ENCODE measurements around the gene C19orf47. TPM values are rescaled to one million over a fixed set of nuclear protein-coding genes. Genes with fewer than 3 reads are reported as not detected.

The C19orf47 gene
- total RNA-seq, 4 donors from 2014 or later: 178 to 287 (median 219) TPM

- ATAC-seq: no peak
- TF ChIP-seq POLR2A (IDR thresholded peaks at IDR 0.05) (no peak), CTCF (IDR thresholded peaks at IDR 0.05 in 4 of 5, conservative IDR thresholded peaks at IDR 0.05 in 1 of 5) (no peak)
- in situ Hi-C loops (cut with MboI; ENCODE audit: low sequenced_read_pairs in 4 of 4): loop anchor here in 1 of 4 donors (25.0 kb wide), 1 partner anchor 1379 kb away; the partner anchor contains the start of gene CEACAM6
Measured at GRCh38 chr19:40383668-40384248, 35.6 kb upstream of the C19orf47 start.

GRCh38 chr19:40381321-40381720 is 33.1 kb upstream of the C19orf47 start:
- ATAC-seq (no peak), DNase-seq (no peak)
- no peaks in the 10 kb centered on the region for H3K4me1 ChIP-seq
- H3K36me3 ChIP-seq: peaks cover 0 to 23% of the 10 kb centered on the region in 2 donors
- intact Hi-C loops (cut with DNase I; ENCODE audit: low total_unique reads) (no loop called here), in situ Hi-C loops (cut with MboI; ENCODE audit: low sequenced_read_pairs in 4 of 4) (loop anchor here in 1 of 4 donors (25.0 kb wide), 1 partner anchor 1381 kb away; the partner anchor contains the start of gene CEACAM6)
- H3K27me3 ChIP-seq: no peaks in the 10 kb centered on the region
- H3K27ac ChIP-seq: no peak overlapping the region
- no peaks in the 10 kb centered on the region for H3K9me3 ChIP-seq
- no peak overlapping the region for H3K4me3 ChIP-seq
- no peak for TF ChIP-seq CTCF (IDR thresholded peaks at IDR 0.05 in 4 of 5, conservative IDR thresholded peaks at IDR 0.05 in 1 of 5)
- no peak for TF ChIP-seq POLR2A (IDR thresholded peaks at IDR 0.05)

More at GRCh38 chr19:40383668-40384248, 35.6 kb upstream of the C19orf47 start:
- Histone ChIP-seq H3K36me3 (peaks cover 0 to 5% of the 10 kb centered on the region in 2 donors), H3K9me3 (no peaks in the 10 kb centered on the region), H3K4me1 (no peaks in the 10 kb centered on the region), H3K27me3 (no peaks in the 10 kb centered on the region), H3K4me3 (no peak overlapping the region), H3K27ac (no peak overlapping the region)
- DNase-seq: no peak
- intact Hi-C loops (cut with DNase I; ENCODE audit: low total_unique reads): no loop called here

GRCh38 chr19:40380199-40381037 is 32.2 kb upstream of the C19orf47 start:
- Histone ChIP-seq H3K4me3 (no peak overlapping the region), H3K27me3 (no peaks in the 10 kb centered on the region), H3K27ac (no peak overlapping the region), H3K36me3 (peaks cover 0 to 27% of the 10 kb centered on the region in 2 donors), H3K4me1 (no peaks in the 10 kb centered on the region), H3K9me3 (no peaks in the 10 kb centered on the region)
- TF ChIP-seq POLR2A (IDR thresholded peaks at IDR 0.05) (no peak), CTCF (IDR thresholded peaks at IDR 0.05 in 4 of 5, conservative IDR thresholded peaks at IDR 0.05 in 1 of 5) (no peak)
- intact Hi-C loops (cut with DNase I; ENCODE audit: low total_unique reads): no loop called here
- in situ Hi-C loops (cut with MboI; ENCODE audit: low sequenced_read_pairs in 4 of 4): loop anchor here in 1 of 4 donors (25.0 kb wide), 1 partner anchor 1382 kb away; the partner anchor contains the start of gene CEACAM6
- DNase-seq (no peak), ATAC-seq (no peak)

GRCh38 chr19:40379446-40380198 is 31.4 kb upstream of the C19orf47 start:
- H3K4me1 ChIP-seq: no peaks in the 10 kb centered on the region
- H3K27me3 ChIP-seq: no peaks in the 10 kb centered on the region
- H3K4me3 ChIP-seq: no peak overlapping the region
- TF ChIP-seq CTCF (IDR thresholded peaks at IDR 0.05 in 4 of 5, conservative IDR thresholded peaks at IDR 0.05 in 1 of 5) (no peak), POLR2A (IDR thresholded peaks at IDR 0.05) (no peak)
- ATAC-seq (no peak), DNase-seq (no peak)
- peaks cover 0 to 33% of the 10 kb centered on the region in 2 donors for H3K36me3 ChIP-seq
- in situ Hi-C loops (cut with MboI; ENCODE audit: low sequenced_read_pairs in 4 of 4): loop anchor here in 1 of 4 donors (25.0 kb wide), 1 partner anchor 1383 kb away; the partner anchor contains the start of gene CEACAM6
- no peak overlapping the region for H3K27ac ChIP-seq
- intact Hi-C loops (cut with DNase I; ENCODE audit: low total_unique reads): no loop called here
- no peaks in the 10 kb centered on the region for H3K9me3 ChIP-seq
